Smooth muscle cell (in vitro differentiated cells): ENCODE data around the gene YPEL3. TPM values are rescaled to one million over a fixed set of nuclear protein-coding genes. Genes with fewer than 3 reads are reported as not detected.

Experiments used
- DNase-seq: peaks from one replicate; lab custom pipeline; 2025; ENCODE audit not compliant: unreplicated experiment; lab: John Stamatoyannopoulos, UW
- H2AFZ ChIP-seq: fragments of 200-600 bp; sonication (generic); 2 replicates; pipeline ENCODE4 v1.6.0; 2016; ENCODE audit warnings: antibody characterized with exemption, low read depth, mild to moderate bottlenecking
- H3F3A ChIP-seq: fragments of 200-600 bp; sonication (generic); 2 replicates; pipeline ENCODE4 v1.6.0; 2017; ENCODE audit warnings: antibody characterized with exemption, low read depth
- H3K27ac ChIP-seq: fragments of 200-600 bp; sonication (generic); 2 replicates; pipeline ENCODE4 v1.5.1; 2016; ENCODE audit warnings: low read depth, mild to moderate bottlenecking
- H3K27me3 ChIP-seq: fragments of 200-600 bp; sonication (generic); 2 replicates; pipeline ENCODE4 v1.6.1; 2016; ENCODE audit warnings: low read depth, mild to moderate bottlenecking
- H3K36me3 ChIP-seq: fragments of 200-600 bp; sonication (generic); 2 replicates; pipeline ENCODE4 v1.5.1; 2016; ENCODE audit warnings: low read depth
- H3K4me1 ChIP-seq: fragments of 200-600 bp; sonication (generic); 2 replicates; pipeline ENCODE4 v1.5.1; 2016; ENCODE audit warnings: low read depth
- H3K4me2 ChIP-seq: fragments of 200-600 bp; sonication (generic); 2 replicates; pipeline ENCODE4 v1.6.0; 2016; ENCODE audit warnings: mild to moderate bottlenecking
- H3K4me3 ChIP-seq: fragments of 200-600 bp; sonication (generic); 2 replicates; pipeline ENCODE4 v1.5.1; 2016; ENCODE audit warnings: mild to moderate bottlenecking
- H3K79me2 ChIP-seq: fragments of 200-600 bp; sonication (generic); 2 replicates; pipeline ENCODE4 v1.6.0; 2016; ENCODE audit warnings: low read depth, mild to moderate bottlenecking
- H3K9ac ChIP-seq: fragments of 200-600 bp; sonication (generic); 2 replicates; pipeline ENCODE4 v1.6.0; 2016; ENCODE audit warnings: low read depth
- H3K9me3 ChIP-seq: fragments of 200-600 bp; sonication (generic); replicated peaks from 2 replicates; pipeline ENCODE4 v1.5.1; 2016; ENCODE audit warnings: low read depth
- H4K20me1 ChIP-seq: fragments of 200-600 bp; sonication (generic); 2 replicates; pipeline ENCODE4 v1.6.0; 2016; ENCODE audit warnings: low read depth
- WGBS: methylation state at CpG from one replicate; pipeline ENCODE4 v1.1.7; 2016; ENCODE audit warnings: low lambda C conversion rate; 5-methylcytosine and 5-hydroxymethylcytosine counted together
- polyA plus RNA-seq: library from polyadenylated mRNA; unstranded; fragments of >200 nt; fragmentation: Nextera tagmentation; extraction: Ambion mirVana; gene quantifications from 2 replicates; pipeline ENCODE4 v1.2.1, GENCODE V29; 2016
- total RNA-seq: library from RNA; depleted of rRNA; stranded (reverse); fragments of >200 nt; gene quantifications from 2 replicates; pipeline ENCODE4 v1.2.3, GENCODE V29; 2014
- TF ChIP-seq, protein P1 (sequence below): fragments of 200-600 bp; sonication (generic); IDR thresholded peaks from 2 replicates; pipeline ENCODE4 v1.5.1; 2017; ENCODE audit warnings: borderline replicate concordance, mild to moderate bottlenecking, antibody characterized with exemption; ENCODE audit not compliant: insufficient read depth, poor library complexity, severe bottlenecking

Gene YPEL3
- total and polyA plus RNA-seq, 2 experiments from 2014 or later: 37.5 to 65.9 TPM

DNA sequence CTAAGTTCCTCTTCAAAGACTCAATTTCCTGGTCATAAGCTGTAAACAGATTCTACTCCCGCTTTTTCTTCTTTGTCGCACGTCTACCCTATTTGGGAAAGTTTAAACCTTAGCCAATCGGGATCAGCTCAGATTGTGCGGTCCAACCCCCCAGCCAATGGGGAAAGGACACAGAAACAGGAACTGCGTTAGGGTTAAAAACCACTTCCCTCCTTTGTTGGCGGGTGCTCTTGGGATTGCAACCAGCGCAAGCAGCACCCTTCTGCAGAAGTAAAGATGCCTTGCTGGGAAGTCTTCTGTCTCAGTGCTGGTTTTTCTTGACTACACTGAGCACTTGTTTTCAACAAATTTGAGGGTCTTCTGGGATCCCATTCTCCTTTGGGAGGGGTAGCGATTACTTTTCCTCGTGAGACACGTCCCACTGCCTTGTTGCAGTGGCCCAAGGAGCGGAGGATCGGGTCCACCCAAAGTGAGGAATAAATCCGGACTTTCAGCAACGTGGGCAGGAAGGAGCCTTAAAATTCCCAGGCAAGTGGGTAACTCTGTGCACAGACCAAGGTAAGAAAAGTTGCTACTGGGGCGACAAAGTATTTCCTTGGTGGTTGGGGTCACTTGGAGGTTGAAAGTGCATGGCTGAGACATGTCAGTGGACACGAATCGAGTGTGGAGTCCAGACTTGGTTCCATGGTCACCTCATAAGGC, 1.0 kb upstream of the YPEL3 start:
- H2AFZ ChIP-seq: no peak overlapping the region
- no peaks in the 10 kb centered on the region for H3K27me3 ChIP-seq
- TF ChIP-seq, protein P1, sequence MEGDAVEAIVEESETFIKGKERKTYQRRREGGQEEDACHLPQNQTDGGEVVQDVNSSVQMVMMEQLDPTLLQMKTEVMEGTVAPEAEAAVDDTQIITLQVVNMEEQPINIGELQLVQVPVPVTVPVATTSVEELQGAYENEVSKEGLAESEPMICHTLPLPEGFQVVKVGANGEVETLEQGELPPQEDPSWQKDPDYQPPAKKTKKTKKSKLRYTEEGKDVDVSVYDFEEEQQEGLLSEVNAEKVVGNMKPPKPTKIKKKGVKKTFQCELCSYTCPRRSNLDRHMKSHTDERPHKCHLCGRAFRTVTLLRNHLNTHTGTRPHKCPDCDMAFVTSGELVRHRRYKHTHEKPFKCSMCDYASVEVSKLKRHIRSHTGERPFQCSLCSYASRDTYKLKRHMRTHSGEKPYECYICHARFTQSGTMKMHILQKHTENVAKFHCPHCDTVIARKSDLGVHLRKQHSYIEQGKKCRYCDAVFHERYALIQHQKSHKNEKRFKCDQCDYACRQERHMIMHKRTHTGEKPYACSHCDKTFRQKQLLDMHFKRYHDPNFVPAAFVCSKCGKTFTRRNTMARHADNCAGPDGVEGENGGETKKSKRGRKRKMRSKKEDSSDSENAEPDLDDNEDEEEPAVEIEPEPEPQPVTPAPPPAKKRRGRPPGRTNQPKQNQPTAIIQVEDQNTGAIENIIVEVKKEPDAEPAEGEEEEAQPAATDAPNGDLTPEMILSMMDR: no peak
- peaks cover 45% of the 10 kb centered on the region for H4K20me1 ChIP-seq
- H3K27ac ChIP-seq: peak overlapping the region; percentile 74
- peak overlapping the region; percentile 76 for H3K4me3 ChIP-seq
- H3K36me3 ChIP-seq: no peaks in the 10 kb centered on the region
- peaks cover 52% of the 10 kb centered on the region for H3K79me2 ChIP-seq
- H3K4me2 ChIP-seq: peak overlapping the region; percentile 90
- DNase-seq: peak; percentile 68
- H3K9ac ChIP-seq: peak overlapping the region; percentile 70
- H3F3A ChIP-seq: peaks cover 14% of the 10 kb centered on the region
- H3K9me3 ChIP-seq: no peaks in the 10 kb centered on the region
- WGBS: 7% methylated on average over 18 of the region's 18 CpGs
- H3K4me1 ChIP-seq: peaks cover 44% of the 10 kb centered on the region

DNA sequence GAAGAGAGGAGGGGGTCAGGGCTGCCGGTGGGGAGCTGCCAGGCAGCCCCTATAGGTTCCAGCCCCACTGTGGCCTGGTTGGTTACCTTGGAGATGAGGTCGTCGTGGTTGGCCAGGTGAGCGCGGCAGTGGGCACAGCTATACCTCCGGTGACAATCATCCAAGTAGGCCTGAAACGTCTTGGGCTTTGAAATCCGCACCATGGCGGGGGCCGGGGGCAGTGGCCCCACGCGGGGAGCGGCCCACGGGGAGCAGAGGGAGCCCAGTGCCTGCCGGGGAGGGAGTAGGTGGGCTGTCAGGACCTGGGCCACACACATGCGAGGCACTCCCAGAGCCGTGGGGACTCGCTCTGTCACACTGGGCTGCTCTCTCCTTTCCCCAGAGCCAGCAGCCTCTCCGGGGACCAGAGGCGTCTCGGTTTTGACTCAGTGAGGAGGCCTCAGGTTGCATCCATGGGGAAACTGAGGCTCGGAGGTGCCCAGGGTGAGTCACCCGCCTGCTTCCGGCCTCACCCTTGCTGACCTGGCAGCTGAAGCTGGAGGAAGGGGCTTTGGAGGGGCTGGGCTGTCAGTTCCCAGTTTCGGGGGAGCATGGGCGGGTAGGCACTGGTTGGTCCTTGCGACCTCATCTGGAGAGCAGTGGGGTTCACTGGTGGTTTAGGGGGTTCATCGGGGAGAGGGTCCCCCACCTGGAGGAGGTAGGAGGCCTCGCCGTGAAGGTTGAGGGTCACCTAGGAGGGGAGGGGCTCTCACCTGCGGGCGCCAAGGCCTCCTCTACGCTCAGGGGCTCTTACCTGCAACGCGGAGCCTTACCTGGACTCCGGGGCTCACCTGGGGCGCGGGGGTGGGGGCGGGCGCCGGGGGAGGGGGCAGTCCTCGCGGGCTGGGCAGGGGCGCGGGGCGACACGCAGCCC, 591 bp downstream of the YPEL3 start:
- peak overlapping the region; percentile 76 for H3K4me3 ChIP-seq
- TF ChIP-seq, protein P1: no peak
- no peak overlapping the region for H2AFZ ChIP-seq
- peak overlapping the region; percentile 45 for H3K27ac ChIP-seq
- peak overlapping the region; percentile 39 for H3K9ac ChIP-seq
- 45% methylated on average over 34 of the region's 47 CpGs for WGBS
- H3K79me2 ChIP-seq: peaks cover 36% of the 10 kb centered on the region
- peaks cover 39% of the 10 kb centered on the region for H3K4me1 ChIP-seq
- H3K36me3 ChIP-seq: no peaks in the 10 kb centered on the region
- no peak for DNase-seq
- peaks cover 30% of the 10 kb centered on the region for H4K20me1 ChIP-seq
- no peaks in the 10 kb centered on the region for H3K9me3 ChIP-seq
- peaks cover 10% of the 10 kb centered on the region for H3F3A ChIP-seq
- no peaks in the 10 kb centered on the region for H3K27me3 ChIP-seq
- peak overlapping the region; percentile 89 for H3K4me2 ChIP-seq

GRCh38 chr16:30094541-30095165, 1.4 kb downstream of the YPEL3 start:
- Histone ChIP-seq H3K4me1 (peaks cover 31% of the 10 kb centered on the region), H2AFZ (no peak overlapping the region), H3K27ac (no peak overlapping the region), H3K9me3 (no peaks in the 10 kb centered on the region), H3K9ac (no peak overlapping the region), H3K4me3 (no peak overlapping the region), H3F3A (peaks cover 15% of the 10 kb centered on the region), H3K79me2 (peaks cover 28% of the 10 kb centered on the region), H3K27me3 (no peaks in the 10 kb centered on the region), H3K4me2 (peak overlapping the region; percentile 89), H3K36me3 (no peaks in the 10 kb centered on the region), H4K20me1 (peaks cover 22% of the 10 kb centered on the region)
- no peak for DNase-seq
- 93% methylated on average over 11 of the region's 11 CpGs for WGBS
- TF ChIP-seq, protein P1: no peak
